Activated T-helper 2 cell treated with anti-CD3 and anti-CD28 coated beads, Interferon-gamma antibody, Interleukin-2, Interleukin-4, amounts not matched to agents 10 μg/mL and 5 μg/mL and 100 μg/mL, durations not matched to agents 14 hours and 24 hours and 36 hours (primary cell): ENCODE results near the gene ZKSCAN2. TPM values are rescaled to one million over a fixed set of nuclear protein-coding genes. Genes with fewer than 3 reads are reported as not detected.

ENCODE experiments used
- DNase-seq: peaks from one replicate; pipeline ENCODE4 v3.0.0; 2021; ENCODE audit warnings: low spot score
- H3K27ac Mint-ChIP-seq: one replicate; pipeline ENCODE4 v1.8.0; 2021; ENCODE audit warnings: mixed read lengths
- H3K27me3 Mint-ChIP-seq: one replicate; pipeline ENCODE4 v1.8.0; 2021; ENCODE audit warnings: low read depth, mixed read lengths
- H3K36me3 Mint-ChIP-seq: one replicate; pipeline ENCODE4 v1.8.0; 2021; ENCODE audit warnings: low read depth, mixed read lengths
- H3K4me1 Mint-ChIP-seq: one replicate; pipeline ENCODE4 v1.8.0; 2021; ENCODE audit warnings: low read depth, mixed read lengths
- H3K4me3 Mint-ChIP-seq: one replicate; pipeline ENCODE4 v1.8.0; 2021; ENCODE audit warnings: low read depth, mild to moderate bottlenecking, moderate library complexity, mixed read lengths
- H3K9me3 Mint-ChIP-seq: one replicate; pipeline ENCODE4 v1.8.0; 2021; ENCODE audit warnings: mixed read lengths
- intact Hi-C: fragments of 100-400 bp; cut with micrococcal nuclease; formaldehyde crosslinking; loops from one replicate; pipeline ENCODE4 v1.15.1; 2023
- total RNA-seq: library from RNA; stranded (reverse); gene quantifications from 2 replicates; pipeline ENCODE4 v1.2.3, GENCODE V29; 2022

Gene ZKSCAN2
- total RNA-seq, 1 donor from 2014 or later, result 7.9 TPM

GRCh38 chr16:25217112-25217511 lies 40.5 kb downstream of the ZKSCAN2 start:
- Mint-ChIP-seq H3K4me3 (no peak overlapping the region), H3K4me1 (no peaks in the 10 kb centered on the region), H3K27ac (no peak overlapping the region), H3K27me3 (peaks cover 2% of the 10 kb centered on the region), H3K9me3 (no peaks in the 10 kb centered on the region), H3K36me3 (no peaks in the 10 kb centered on the region)
- intact Hi-C loops, result no loop called here
- no peak for DNase-seq

DNA sequence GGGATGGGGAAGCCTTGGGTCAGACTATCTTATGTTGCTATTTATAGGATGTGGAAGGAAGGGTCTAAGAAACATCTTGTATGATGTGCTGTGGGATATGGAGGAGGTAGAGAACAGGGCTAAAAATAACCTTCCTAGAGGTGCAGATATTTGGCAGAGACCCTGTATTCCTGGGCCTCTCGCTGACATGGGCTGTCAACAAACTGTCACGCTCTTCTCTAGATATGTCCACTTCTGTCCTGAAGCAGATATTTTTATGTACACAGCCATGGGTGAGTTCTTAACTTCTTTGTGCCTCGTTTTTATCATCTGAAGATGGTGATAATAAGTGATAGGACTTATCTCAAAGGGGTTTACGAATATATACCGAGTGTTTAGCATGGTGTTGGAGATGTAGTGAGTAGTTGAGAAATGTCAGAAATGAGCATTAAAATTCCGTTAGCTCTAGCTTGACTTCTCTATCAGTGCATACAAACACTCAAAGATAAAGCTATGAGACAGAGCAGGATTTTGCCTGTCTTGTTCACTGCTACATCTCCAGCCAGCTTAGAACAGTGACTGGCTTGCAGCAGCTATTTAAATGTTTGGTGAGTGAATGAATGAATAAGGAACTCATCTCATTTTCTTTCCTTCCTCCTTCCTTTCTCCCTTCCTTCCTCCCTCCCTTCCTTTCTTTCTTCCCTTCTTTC lies 43.8 kb downstream of the ZKSCAN2 start:
- no peak overlapping the region for H3K4me3 Mint-ChIP-seq
- DNase-seq, result no peak
- intact Hi-C loops, result no loop called here
- H3K4me1 Mint-ChIP-seq, result peaks cover 2% of the 10 kb centered on the region
- peaks cover 2% of the 10 kb centered on the region for H3K27me3 Mint-ChIP-seq
- no peaks in the 10 kb centered on the region for H3K36me3 Mint-ChIP-seq
- H3K27ac Mint-ChIP-seq, result no peak overlapping the region
- H3K9me3 Mint-ChIP-seq, result no peaks in the 10 kb centered on the region

DNA sequence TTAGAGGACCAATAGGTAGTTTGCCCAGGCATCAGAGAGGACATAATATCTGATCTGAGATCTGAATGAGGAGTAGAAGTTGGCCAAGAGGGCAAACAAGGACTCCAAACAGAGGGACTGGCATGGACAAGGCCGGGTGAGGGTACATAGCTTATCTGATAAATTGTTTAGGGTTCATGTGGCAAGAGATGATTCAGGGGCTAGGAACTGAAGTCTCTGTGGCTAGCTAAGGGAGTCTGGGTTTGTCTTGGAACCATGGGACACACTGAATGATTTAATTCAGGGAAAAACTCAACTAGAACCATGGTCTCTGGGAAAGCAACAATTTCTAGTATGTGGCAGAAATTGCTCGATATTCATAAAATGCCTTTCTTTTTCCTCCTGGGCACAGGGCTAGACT lies 45.0 kb downstream of the ZKSCAN2 start:
- Mint-ChIP-seq H3K4me1 (peaks cover 2% of the 10 kb centered on the region), H3K9me3 (no peaks in the 10 kb centered on the region), H3K27ac (no peak overlapping the region), H3K36me3 (no peaks in the 10 kb centered on the region), H3K4me3 (no peak overlapping the region), H3K27me3 (peaks cover 2% of the 10 kb centered on the region)
- intact Hi-C loops, result no loop called here
- no peak for DNase-seq

DNA sequence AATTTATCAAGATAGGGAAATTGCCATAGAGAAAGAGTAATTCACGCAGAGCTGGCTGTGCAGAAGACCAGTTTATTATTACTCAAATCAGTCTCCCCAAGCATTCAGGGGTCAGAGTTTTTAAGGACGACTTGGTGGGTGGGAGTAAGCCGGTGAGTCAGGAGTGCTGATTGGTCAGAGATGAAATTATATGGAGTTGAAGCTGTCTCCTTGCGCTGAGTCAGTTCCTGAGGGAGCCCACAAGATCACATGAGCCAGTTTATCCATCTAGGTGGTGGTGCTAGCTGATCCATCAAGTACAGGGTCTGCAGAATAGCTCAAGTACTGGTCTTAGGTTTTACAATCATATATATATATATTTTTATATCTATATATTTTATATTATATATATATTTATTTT lies 46.9 kb downstream of the ZKSCAN2 start:
- H3K27me3 Mint-ChIP-seq, result no peaks in the 10 kb centered on the region
- no peak for DNase-seq
- no peak overlapping the region for H3K27ac Mint-ChIP-seq
- no peak overlapping the region for H3K4me3 Mint-ChIP-seq
- H3K4me1 Mint-ChIP-seq, result peaks cover 2% of the 10 kb centered on the region
- no peaks in the 10 kb centered on the region for H3K36me3 Mint-ChIP-seq
- intact Hi-C loops, result no loop called here
- no peaks in the 10 kb centered on the region for H3K9me3 Mint-ChIP-seq

GRCh38 chr16:25199457-25199856 lies 58.2 kb downstream of the ZKSCAN2 start:
- no peak for DNase-seq
- Mint-ChIP-seq H3K9me3 (no peaks in the 10 kb centered on the region), H3K36me3 (no peaks in the 10 kb centered on the region), H3K4me3 (no peak overlapping the region), H3K27me3 (peaks cover 2% of the 10 kb centered on the region), H3K27ac (no peak overlapping the region), H3K4me1 (no peaks in the 10 kb centered on the region)
- intact Hi-C loops, result no loop called here

- peaks cover 2% of the 10 kb centered on the region for H3K27me3 Mint-ChIP-seq
- no peak overlapping the region for H3K27ac Mint-ChIP-seq
- no peak for DNase-seq
- H3K4me1 Mint-ChIP-seq, result no peaks in the 10 kb centered on the region
- H3K9me3 Mint-ChIP-seq, result no peaks in the 10 kb centered on the region
- intact Hi-C loops, result no loop called here
- H3K4me3 Mint-ChIP-seq, result no peak overlapping the region
- H3K36me3 Mint-ChIP-seq, result no peaks in the 10 kb centered on the region
Measured at GRCh38 chr16:25198021-25198420, 59.6 kb downstream of the ZKSCAN2 start.

DNA sequence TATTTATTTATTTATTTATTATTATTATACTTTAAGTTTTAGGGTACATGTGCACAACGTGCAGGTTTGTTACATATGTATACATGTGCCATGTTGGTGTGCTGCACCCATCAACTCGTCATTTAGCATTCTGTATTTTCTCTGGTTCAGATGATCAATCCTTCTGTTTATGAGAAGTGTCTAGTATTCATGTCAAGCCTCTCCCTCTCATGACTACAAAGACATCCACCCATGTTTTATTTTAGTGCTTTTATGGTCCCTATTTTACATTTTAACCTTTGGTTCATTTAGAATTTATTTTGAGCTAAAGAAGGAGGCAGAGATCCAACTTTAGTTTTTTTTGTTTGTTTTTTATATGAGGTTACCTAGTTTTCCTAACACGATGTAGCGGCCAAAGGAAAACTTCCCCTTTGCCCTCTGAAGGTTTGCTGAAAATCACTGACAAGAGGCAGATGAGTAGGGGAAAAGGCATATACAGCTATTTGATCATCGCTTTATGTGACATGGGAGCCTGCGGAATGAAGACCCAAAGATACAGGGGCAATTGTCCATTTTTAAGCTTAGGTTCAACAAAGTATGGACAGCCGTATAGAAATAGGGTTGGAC lies 63.3 kb downstream of the ZKSCAN2 start:
- no peaks in the 10 kb centered on the region for H3K27me3 Mint-ChIP-seq
- DNase-seq, result no peak
- H3K27ac Mint-ChIP-seq, result no peak overlapping the region
- no peaks in the 10 kb centered on the region for H3K36me3 Mint-ChIP-seq
- intact Hi-C loops, result no loop called here
- H3K4me1 Mint-ChIP-seq, result no peaks in the 10 kb centered on the region
- H3K4me3 Mint-ChIP-seq, result no peak overlapping the region
- no peaks in the 10 kb centered on the region for H3K9me3 Mint-ChIP-seq

DNA sequence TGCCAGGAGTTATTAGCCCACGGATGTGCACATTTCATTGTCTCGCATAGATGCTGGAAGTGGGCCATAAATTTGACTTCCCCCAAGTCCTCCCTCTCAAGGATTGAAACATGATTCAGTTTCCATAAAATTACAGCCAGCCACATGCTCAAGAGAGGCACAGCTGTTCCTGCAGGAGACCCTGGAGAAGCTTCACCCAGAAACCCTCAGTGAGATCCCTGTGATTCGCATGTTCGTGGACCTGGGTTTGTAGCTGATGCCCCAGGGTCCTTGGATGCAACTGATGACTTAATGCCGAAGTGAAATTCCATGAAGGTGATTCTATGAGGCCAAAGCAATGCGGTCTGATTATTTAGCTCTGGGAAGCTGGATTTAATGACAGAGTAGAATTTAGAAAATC lies 65.5 kb downstream of the ZKSCAN2 start:
- Mint-ChIP-seq H3K36me3 (no peaks in the 10 kb centered on the region), H3K9me3 (no peaks in the 10 kb centered on the region), H3K4me1 (no peaks in the 10 kb centered on the region), H3K4me3 (no peak overlapping the region), H3K27ac (no peak overlapping the region), H3K27me3 (no peaks in the 10 kb centered on the region)
- intact Hi-C loops, result no loop called here
- DNase-seq, result no peak

GRCh38 chr16:25189305-25189704 lies 68.3 kb downstream of the ZKSCAN2 start:
- Mint-ChIP-seq H3K9me3 (no peaks in the 10 kb centered on the region), H3K27me3 (no peaks in the 10 kb centered on the region), H3K27ac (no peak overlapping the region), H3K36me3 (no peaks in the 10 kb centered on the region), H3K4me3 (no peak overlapping the region), H3K4me1 (no peaks in the 10 kb centered on the region)
- intact Hi-C loops, result no loop called here
- no peak for DNase-seq

DNA sequence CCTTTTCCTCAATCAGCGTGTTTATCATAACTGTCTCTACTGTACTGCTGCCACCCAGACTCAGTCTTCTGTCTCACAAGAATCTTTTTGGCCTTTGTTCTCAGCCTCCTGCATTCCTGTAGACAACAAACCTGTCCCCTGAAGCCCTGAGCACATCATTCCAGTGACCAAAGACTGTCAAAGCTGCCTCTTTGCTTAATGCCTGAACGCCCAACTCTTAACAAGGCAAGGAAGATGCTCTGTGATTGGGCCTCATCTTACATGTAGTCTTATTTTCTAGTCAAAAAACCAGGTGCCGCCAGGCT lies 70.2 kb downstream of the ZKSCAN2 start:
- no peaks in the 10 kb centered on the region for H3K4me1 Mint-ChIP-seq
- H3K4me3 Mint-ChIP-seq, result no peak overlapping the region
- no peak overlapping the region for H3K27ac Mint-ChIP-seq
- no peaks in the 10 kb centered on the region for H3K27me3 Mint-ChIP-seq
- intact Hi-C loops, result no loop called here
- H3K9me3 Mint-ChIP-seq, result no peaks in the 10 kb centered on the region
- DNase-seq, result no peak
- no peaks in the 10 kb centered on the region for H3K36me3 Mint-ChIP-seq

Other genes starting within 250 kb of the ZKSCAN2 start
- gene ARHGAP17, start 242.5 kb downstream of the ZKSCAN2 start, total RNA-seq, result 75.4 and 84.4 TPM in 2 replicates
- 34.1 and 38.6 TPM in 2 replicates for gene LCMT1, start 146.1 kb downstream of the ZKSCAN2 start, total RNA-seq
- gene AQP8, start 40.9 kb downstream of the ZKSCAN2 start, total RNA-seq, result not detected in 2 replicates